SW480 (cell line): ENCODE measurements around the gene NLRX1.
"Not testable (repeated sequence)": the region's sequence is repeated elsewhere in the genome, so short reads cannot be mapped to it uniquely, and the experiment has no call there.

Experiments used
- DNase-seq: peaks from one replicate; pipeline ENCODE4 v3.0.0-alpha.2; 2016; ENCODE audit warnings: low spot score

NLRX1 gene

DNA sequence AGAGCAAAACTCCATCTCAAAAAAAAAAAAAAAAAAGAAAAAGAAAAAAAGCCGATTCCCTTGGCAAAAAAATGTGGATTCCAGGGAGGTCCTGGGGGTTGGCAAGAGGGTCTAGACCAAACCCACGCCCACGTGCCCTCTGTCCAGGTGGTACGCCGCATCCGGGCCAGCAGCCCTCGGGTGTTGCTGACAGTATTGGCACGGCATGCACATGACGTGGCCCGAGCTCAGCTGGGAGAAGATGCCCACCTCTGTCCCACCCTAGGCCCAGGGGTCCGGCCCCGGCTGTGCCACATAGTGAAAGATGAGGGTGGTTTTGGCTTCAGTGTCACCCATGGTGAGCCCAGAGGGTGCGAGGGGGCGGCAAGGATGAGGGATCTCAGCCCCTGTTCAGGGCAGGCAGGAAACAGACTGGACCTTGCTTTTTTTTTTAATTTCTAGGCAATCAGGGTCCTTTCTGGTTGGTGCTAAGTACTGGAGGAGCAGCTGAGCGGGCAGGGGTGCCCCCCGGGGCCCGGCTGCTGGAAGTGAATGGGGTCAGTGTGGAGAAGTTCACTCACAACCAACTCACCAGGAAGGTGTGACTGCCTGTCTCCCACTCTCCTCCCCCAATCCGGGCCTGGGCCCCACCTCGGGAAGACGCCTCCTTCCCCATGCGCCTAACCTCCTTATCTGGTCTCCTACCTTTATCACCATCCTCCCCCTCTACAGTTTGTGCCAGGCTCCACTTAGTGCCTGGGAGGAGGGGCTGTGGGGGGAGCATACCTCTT is 18.8 kb downstream of the NLRX1 start:
- no peak for DNase-seq

DNA sequence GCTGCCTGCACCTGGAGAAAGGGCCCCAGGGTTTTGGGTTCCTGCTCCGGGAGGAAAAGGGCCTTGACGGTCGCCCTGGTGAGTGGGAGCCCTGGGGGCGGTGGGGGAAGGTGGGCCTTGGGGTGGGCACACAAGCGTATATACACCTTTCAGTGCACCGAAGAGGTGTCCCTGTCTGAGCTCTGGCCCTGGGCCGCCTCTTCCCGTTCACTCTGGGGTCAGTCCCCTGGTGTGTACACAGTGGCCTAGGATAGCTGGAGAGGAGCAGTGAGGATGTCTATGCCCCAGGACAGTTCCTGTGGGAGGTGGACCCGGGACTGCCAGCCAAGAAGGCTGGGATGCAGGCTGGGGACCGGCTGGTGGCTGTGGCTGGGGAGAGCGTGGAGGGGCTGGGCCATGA is 19.5 kb downstream of the NLRX1 start:
- DNase-seq: no peak

DNA sequence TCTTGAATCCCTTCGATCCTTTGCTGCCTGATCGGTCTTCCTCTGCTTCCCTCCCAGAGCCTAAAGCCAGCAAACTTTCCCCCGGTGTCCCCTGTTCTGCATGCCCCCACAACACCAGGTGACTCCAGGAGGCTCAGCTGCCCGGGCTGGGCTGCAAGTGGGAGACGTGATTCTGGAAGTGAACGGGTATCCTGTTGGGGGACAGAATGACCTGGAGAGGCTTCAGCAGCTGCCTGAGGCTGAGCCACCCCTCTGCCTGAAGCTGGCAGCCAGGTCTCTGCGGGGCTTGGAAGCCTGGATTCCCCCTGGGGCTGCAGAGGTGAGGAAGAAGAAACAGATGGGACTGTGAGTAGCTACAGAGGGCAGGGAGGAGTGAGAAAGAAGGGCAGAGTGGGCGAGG is 20.4 kb downstream of the NLRX1 start:
- no peak for DNase-seq

DNA sequence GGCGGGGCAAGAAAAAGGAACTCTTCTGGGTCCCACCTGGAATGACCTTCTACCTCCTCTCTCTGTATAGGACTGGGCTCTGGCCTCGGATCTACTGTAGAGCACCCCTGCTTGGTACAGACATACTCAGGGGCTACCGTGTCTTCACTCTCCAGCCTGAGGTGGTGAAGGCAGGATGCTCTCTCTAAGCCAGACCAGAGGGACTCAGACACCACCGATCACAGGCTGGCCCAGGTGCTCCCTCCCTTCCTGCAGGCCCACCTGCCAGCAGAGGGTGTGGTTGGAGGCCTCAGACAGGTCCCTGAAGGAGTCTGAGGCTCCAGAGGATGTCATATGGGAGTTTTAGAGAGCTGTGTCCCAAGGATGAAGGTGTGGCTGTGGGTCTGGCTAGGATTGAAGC is 20.9 kb downstream of the NLRX1 start:
- no peak for DNase-seq

DNA sequence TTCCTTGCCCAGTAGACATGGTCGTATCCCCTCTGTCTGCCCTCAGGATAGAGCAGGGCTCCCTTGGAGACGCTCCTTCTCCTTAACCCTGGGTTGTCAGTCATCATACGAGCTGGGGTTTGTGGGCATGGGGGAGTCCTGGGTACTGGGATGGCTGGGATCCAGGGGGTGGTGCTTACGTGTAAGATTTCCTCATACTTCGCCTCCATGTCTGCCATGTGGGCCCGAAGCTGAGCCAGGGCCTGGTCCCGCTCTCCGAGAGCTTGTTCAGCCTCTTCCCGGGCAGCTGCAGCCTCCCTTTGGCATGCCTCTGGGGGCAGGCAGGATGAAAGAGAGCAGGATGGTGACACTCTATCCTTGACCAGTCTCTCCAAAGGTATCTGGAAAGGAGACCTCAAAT is 22.0 kb downstream of the NLRX1 start:
- DNase-seq: no peak

DNA sequence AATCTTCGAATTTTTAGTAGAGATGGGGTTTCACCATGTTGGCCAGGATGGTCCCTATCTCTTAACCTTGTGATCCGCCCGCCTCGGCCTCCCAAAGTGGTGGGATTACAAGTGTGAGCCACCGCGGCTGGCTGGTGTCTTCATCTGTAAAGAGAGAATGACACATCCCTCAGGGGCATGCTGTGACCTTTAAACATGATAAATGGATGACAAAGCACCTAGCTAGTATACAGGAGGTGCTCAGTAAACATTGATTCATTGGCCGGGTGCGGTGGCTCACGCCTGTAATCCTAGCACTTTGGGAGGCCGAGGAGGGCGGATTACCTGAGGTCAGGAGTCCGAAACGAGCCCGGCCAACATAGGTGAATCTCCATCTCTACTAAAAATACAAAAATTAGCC is 22.7 kb downstream of the NLRX1 start:
- not testable (repeated sequence) for DNase-seq

DNA sequence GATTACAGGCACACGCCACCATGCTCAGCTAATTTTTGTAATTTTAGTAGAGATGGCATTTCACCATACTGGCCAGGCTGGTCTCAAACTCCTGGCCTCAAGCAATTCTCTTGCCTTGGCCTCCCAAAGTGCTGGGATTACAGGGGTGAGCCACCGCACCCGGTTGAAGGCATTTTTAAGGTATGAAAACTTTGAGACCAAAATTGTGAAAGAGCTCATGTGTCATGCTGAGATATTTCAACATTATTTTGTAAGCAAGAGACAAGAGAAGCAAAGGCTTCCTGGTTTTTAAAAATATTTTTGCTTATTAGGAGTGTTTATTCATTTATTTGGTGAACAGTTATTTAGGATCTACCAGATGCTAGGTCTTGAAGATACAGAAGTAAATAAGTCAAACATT is 23.6 kb downstream of the NLRX1 start:
- no peak for DNase-seq

DNA sequence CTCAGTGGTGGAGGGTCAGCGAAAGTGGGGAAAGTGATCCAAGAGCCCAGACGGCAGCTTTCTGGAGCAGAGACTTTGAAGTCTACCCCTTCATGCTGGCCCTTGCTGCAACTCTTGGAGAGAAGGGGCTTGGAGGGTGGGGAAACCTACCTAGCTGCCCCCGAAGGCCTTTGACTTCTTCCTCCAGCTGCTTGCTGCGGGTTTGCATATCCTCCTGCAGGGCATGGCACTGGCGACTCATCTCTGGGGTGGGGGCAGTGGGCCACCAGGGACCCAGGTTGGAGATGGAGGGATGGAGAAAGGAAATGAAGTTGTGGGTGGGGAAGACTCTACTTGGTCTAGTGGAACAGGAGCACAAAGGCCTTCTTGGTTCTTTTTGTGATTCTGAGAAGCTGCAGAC is 24.5 kb downstream of the NLRX1 start:
- DNase-seq: no peak

DNA sequence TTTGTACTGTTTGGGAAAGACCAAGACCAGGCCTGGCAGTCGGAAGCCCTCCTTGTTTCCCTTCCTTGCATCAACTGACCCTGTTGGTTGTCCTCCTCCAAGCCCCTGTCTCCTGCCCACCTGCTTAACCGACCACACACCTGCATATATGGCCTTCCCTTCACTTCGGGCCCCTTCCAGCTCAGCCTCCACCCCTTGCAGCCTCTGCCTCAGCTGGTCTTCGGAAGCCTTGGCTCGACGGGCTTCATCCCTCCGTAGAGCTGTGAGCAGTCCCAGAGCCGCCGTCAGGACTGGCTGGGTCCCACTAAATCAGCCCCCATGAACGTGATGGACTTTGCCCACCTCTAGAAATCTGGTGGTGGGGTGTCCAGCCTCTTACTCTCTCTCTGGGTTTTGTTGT is 25.1 kb downstream of the NLRX1 start:
- no peak for DNase-seq

DNA sequence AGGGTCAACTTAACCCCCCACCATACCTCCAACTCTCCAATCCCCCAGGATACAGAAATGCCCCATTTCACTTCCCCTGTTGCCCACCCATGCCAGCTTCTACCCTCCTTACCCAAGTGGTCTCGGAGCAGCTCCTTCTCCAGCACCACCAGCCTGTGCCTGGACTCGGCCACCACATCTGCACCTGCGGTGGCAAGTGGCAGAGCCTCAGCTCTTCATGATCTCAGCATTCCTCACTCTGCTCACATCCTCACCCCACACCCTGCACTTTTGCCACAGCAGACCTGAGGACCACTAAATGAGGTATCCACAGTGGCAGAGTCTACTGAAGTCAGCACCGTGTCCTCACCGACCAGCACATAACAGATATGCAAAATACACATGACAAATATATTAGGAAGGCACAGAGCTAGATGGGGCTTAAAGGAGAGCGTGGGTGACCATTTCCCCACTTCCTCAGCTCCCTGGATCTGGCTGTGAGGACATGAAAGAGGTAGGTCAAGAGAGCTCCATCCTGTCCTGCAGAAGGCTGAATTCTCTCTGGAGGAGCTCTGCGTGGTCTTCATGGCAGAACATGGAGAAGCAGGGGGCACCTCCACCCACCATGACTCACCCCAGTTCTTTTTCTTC is 26.4 kb downstream of the NLRX1 start:
- no peak for DNase-seq

DNA sequence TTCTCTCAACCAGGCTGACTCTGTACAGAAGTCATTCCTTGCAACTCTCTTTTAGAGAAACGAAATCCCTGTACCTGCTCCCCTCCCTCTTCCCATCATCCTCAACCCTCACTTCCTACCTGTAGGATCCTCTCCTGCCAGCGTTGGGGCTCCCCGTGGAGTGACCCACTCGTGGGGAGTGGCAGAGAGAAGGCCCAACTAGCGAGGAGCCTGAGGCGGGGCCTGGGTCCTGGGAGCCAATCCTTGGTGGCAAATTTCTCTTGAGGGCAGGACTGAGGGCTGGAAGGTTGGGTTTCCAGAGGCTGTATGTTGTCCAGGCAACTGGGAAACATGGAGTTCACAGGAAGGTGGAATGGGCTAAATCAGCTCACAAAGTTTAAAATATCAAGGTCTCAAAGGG is 27.2 kb downstream of the NLRX1 start:
- DNase-seq: peak; percentile 67

DNA sequence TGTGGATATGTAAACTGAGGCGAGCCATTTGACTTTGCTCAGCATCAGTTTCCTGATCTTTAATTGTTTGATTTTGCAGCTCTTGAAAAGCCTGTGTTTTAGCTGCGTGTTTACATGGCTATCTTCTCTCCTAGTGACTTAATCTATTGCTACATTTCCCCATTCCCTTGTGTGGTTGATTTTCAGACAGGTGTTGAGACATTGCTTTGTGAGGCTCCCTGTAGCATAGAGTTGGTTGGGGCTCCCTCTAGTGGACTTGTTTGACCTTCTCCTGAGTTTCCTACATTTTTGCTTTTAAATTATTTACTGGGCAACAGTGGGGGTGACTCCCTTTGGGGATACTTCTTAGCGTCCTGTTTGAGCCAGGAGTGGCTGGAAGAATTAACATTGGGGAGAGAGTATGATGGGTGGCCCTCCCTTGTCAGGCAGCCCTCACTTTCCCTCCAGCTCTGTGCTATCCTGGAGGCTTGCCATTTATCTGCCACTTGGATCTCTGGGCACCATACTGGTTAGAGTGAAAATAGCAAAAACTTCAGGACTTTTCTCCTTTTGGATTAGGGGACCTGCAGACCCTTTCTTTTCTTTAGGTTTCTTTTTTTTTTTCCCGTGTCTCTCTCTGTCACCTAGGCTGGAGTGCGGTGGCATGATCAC is 28.4 kb downstream of the NLRX1 start:
- peak; percentile 89 for DNase-seq

DNA sequence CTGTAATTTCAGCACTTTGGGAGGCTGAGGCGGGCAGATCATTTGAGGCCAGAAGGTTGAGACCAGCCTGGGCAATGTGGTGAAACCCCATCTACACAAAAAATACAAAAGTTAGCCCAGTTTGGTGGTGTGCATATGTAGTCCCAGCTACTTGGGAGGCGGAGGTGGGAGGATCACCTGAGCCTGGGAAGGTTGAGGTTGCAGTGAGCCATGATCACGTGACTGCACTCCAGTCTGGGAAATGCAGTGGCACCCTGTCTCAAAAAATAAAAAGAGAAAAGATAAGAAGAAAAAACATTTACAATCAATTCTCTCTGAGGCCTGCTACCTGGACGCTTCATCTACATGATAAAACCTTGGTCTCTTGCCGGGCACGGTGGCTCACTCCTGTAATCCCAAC is 30.4 kb downstream of the NLRX1 start:
- no peak for DNase-seq

DNA sequence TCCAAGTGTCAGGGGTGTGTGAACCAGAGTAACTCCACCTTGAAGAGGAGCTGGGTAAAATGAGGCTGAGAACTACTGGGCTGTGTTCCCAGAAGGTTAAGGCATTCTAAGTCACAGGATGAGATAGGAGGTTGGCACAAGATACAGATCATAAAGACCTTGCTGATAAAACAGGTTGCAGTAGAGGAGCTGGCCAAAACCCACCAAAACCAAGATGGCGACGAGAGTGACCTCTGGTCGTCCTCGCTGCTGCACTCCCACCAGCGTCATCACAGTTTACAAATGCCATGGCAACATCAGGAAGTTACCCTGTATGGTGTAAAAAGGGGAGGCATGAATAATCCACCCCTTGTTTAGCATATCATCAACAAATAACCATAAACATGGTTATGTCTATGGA is 32.7 kb downstream of the NLRX1 start:
- not testable (repeated sequence) for DNase-seq

DNA sequence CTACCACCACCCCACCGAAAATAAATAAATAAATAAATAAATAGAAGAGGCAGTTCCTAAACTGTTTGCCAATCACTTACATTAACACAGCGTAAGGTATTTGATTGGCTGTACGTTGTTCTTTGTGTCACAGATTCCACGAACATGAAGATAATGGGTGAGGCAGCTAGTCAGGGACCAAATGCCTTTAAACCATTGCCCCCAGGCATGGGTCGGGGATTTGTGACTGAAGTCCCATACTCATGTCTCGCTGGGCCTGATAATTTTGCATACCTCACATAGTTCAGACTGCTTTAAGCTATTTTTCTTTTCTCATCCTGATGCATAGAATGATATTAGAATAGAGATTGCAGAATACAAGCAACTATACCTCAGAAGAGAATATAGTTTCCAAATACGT is 34.0 kb downstream of the NLRX1 start:
- no peak for DNase-seq

DNA sequence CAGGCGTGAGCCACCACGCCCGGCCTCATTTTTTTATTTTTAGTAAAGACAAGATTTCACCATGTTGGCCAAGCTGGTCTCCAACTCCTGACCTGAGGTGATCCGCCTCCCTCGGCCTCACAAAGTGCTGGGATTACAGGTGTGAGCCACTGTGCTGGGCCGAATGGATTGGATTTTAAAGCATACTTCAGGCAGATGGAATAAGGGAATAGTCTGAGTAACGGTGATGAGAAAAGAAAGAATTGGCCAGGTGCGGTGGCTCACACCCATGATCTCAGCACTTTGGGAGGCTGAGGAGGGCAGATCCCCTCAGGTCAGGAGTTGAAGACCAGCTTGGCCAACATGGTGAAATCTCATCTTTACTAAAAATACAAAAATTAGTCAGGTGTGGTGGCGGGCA is 35.5 kb downstream of the NLRX1 start:
- DNase-seq: no peak

DNA sequence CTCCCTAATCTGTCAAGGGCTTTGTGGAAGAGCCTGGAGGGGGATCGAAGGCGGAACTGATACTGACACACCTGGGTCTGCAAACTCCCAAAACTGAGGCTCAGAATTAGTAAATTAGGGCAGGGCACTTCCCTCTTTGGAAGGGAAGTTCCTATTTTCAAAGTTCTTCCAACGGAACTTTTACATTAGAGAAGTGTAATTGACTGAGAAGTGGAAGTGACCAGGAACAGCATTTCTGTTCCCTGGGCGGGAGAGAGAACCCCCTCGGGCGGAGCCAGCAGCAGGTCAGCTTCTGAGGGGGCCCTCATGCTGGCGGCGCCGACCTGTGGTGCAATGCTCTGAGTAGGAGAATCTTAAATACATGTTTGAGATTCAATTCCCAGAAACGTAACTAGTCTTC is 36.6 kb downstream of the NLRX1 start:
- DNase-seq: no peak

DNA sequence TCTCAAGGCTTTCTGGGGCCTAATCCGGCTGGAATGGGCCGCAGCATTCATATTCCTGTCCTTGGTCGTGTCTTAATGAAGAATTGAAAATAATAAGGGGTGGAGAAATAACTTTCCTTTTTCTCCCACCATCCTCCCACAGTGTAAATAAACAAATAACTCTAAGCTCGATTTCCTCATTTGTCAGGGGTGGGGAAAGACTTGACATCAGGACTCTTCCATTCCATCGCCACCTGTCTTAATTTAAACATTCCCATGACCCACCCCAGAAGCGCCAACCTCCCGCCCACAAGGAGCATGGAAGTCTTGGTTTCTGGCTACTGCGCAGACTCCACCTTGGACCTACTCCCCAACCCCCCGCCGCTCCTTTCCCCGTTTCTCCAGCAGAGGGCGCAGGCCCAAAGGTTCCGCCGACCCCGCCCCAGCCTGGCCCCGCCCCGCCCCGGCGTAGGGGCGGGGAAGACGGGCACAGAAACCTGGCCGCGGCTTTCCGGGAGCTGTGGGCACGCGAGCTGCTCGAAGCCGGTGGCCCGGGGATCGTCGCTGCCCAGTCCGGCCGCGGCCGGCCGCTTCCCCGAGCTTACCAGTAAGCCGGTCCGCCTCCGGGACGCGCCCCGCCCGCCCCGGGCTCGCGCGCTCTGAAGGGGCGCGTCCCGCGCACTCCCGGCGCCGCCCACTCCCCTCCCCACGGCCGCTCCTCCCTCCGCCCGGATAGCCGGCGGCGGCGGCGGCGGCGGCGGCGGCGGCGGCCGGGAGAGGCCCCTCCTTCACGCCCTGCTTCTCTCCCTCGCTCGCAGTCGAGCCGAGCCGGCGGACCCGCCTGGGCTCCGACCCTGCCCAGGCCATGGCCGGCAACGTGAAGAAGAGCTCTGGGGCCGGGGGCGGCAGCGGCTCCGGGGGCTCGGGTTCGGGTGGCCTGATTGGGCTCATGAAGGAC is 37.3 kb downstream of the NLRX1 start, which contains the start of gene CBL:
TSS of gene CBL (plus strand) at position 766 of the 937 bp plus-strand sequence. CDS start at position 845, 79 bp downstream.
- DNase-seq: peak; percentile 86

DNA sequence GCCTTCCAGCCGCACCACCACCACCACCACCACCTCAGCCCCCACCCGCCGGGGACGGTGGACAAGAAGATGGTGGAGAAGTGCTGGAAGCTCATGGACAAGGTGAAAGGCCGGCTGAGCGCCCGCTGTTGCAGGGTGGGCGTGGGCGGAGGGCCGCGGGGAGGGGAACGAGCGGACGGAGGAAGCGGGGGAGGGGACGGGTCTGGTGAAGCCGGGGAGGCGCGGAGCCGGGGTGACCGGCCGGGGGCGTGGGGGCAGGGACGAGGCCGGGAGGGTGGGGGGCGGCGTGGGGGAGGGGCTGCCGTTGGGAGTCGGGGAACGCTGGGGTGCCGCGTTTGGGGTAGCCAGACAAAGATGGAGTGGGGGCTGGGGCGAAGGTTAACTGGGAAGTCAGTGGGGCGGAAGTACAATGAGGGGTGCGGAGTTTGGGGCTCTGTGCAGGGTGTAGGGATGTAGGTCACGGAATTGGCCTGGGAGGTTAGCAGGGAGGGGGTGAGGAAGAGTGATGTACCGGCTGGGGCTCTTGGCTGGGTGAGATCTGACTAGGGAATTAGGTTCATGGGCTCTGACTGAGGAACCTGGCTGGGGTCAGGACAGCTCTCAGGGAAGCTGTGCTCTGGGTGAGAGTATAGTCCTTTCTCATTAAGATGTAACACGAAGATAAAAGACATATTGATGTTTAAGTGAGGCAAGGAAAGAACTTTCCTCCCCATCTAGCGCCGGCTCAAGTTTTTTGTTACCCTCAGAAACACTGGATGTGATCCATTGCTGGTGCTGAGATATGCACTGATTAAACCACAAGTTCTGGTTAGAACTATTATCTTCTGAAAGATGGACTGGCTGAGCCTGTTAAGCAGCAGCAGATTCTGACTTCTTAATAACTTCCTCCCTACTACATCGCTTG is 38.2 kb downstream of the NLRX1 start:
- DNase-seq: peak; percentile 46

DNA sequence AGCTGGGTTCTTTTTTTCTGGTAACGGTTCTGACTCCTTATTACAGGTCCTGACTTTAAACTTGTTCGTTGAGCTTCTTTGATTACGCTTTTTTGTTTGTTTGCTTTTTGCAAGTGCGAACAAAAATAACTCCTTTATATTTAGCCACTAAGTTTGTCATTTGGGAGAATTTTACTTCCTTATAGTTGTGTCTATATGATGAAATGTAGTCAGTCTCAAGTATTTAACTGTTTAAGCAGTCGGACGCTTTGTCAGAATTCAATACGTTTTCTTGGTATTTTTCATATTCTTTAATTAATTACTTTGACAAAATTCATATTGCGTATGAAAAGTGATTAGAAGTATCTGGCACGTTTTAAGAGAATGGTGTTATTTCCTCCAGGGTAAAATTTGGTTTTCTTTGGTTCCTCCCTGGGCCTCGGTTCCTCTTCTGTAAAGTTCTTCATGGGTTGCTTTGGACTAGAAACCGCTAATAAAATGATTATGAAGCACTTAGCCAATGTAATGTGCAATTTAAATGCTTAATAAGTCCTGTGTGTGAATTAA is 39.0 kb downstream of the NLRX1 start:
- DNase-seq: no peak

DNA sequence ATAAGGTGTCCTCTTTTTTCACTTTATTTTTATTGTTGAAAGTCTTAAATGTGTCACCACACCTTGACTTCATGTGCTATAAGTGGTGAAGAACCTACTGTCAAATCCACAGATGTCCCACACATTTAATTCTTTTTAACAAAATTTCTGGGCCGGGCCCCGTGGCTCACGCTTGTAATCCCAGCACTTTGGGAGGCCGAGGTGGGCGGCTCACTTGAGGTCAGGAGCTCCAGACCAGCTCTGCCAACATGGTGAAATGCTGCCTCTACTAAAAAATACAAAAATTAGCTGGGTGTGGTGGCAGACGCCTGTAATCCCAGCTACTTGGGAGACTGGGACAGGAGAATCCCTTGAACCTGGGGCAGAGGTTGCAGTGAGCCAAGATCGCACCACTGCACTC is 40.7 kb downstream of the NLRX1 start:
- no peak for DNase-seq
